GM18526 (cell line): Measurements from ENCODE around the gene GPC1.

Experiments used
- POLR2A ChIP-seq: IDR thresholded peaks from 3 replicates; pipeline ENCODE4 v1.6.1; 2011; ENCODE audit not compliant: insufficient read length; ENCODE audit errors: extremely low read depth

The GPC1 gene

DNA sequence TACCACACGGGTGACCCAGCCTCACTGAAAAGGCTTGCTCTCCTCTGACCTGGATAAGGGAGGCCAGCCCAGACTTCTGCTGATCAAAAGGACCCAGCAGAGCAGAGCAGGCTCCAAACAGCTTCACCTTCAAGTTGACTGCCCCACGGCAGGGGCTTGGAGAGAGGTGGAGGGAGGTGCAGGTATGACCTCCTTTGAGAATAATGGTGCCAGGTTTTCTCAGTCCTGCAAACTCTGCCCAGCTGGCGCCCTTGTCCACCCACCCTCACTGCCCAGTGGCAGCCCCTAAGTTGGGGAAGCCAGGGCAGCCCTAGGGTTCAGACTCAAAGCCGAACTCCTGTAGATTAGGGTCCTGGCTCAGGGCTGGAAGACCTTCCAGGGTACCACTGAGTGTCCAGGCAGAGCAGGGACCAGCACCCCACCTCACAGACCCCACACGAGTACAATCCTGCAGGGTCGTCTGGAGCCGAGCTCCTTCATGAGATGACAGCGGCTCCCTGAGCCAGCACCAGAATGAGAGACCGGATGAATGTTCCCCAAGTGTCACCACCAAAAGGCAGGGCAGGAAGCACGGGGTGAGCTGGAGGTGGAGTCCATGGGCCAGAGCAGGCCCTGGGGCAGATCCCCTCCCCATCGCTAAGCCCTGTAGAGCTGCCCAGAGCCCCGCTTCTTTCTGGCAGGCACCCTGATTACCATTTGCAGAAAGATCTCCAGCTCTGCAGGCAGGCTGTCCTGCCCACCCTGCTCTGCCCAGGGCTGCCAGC lies 3.6 kb upstream of the GPC1 start:
- no peak for TF ChIP-seq POLR2A

- TF ChIP-seq POLR2A: no peak
Observed at GRCh38 chr2:240432430-240432819, 3.0 kb upstream of the GPC1 start.

GRCh38 chr2:240432820-240433801 lies 2.4 kb upstream of the GPC1 start:
- no peak for TF ChIP-seq POLR2A

GRCh38 chr2:240433973-240434727 lies 1.3 kb upstream of the GPC1 start:
- TF ChIP-seq POLR2A: no peak

DNA sequence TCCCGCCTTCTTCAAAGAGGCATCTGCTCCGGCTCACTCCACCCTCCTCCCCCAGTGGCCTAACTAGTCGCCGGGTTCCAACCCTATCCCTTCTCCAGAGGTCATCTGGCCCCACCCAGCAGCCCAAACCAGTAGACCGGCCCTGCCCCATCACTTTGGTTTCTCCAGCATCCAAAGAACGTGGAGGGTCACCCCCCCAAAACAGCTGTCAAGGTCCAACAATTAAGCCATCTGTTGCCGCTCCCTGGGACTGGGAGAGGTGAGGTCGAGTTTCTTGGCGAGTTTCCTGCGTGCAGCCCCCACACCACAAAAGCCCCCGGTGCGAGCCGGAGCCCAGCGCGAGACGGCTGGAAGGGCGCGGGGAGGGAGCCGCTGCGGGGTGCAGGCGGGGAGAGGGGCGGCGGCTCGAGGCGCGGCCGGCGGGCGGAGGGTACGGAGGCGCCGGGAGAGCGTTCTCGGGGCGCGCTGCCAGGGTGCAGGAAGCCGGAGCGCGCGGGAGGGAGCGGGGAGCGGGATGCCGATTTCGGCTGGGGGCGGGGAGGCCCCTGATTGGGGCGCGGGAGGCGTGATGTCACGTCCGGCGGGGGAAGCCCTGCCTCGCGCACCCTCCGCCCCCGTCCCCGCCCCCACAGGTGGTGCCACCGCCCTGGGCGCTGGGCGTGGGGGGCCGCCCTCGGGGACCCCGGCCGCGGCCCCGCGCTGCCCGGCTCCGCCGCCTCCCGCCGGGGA lies 571 bp upstream of the GPC1 start:
- no peak for TF ChIP-seq POLR2A

GRCh38 chr2:240435948-240436682 lies 652 bp downstream of the GPC1 start:
- no peak for TF ChIP-seq POLR2A

DNA sequence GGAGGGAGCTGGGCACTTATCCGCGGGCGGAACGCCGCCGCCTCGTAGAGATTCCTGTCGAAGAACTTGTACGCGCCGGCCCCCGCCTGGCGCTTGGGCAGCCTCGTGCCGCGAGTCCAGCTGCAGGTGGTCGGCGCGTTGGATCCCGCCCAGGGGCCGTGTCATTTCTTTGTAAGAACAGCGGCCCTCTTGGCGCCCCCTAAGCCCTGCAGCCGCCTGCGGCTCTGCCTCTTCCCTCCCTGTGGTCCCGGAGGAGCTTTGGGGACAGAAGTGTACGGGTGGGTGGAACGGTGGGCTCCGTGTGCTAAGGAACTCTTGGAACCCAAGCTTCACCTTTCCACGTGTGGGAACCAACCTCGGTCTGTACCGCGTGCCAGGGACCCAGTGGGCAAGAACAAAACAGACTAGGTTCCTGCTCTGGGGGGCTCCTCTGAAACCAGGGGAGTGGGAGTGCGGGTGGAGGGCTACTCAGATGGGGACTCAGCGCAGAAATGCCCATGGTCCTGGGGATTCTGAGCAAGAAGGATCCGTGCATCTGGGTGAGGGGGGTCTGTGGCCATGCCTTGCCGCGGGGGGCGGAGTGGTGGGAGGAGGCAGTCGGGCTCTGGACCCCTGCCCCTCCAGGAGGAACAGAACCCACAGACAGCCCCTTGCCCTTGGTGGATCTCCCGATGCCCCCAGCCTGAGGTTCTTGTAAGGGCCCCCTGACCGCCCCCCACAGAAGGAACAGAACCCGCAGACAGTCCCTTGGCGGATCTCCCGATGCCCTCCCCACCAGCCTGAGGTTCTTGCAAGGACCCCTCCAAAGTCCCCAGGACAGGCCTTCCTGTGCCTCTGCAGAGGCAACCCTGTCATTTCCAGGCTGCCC lies 1.5 kb downstream of the GPC1 start:
- no peak for TF ChIP-seq POLR2A

DNA sequence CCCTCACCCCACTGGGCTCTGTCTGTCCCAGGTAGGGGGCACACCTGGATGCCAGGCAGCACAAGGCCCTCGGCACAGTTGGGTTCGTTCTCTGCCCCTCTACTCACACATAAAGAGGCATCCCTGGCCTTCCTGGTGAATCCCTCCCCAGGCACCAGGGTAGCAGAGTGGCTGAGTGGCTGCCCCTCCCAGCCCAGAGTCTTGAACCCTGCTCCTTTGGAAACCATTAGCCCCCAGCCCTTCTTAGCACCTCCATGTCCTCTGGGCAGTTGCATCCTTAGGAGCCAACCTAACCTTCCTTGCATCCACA lies 2.0 kb downstream of the GPC1 start:
- TF ChIP-seq POLR2A: no peak

GRCh38 chr2:240437861-240438809 lies 2.7 kb downstream of the GPC1 start:
- no peak for TF ChIP-seq POLR2A

- no peak for TF ChIP-seq POLR2A
Observed at GRCh38 chr2:240438810-240439697, 3.6 kb downstream of the GPC1 start.

DNA sequence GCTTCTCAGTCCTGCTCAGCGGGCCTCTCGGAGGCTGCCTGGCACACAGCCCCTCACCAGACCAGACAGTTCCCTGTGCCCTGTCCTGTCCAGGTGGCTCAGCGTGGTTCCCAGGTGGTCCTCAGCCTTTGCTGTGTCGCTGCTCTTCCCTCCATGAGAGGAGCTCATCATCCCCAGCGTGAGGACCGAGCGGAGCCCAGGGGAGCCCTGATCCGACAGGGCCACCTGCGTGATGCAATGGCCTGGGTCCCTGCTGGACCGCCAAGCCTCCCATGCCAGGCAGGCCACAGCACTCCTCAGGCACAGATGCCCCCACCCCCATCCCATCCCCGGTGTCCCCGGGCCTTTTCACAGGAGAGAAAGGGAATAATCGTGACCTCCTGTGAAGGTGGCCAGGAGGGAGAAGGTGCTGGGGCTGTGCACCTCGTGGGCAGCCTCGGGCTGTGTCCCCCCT lies 4.3 kb downstream of the GPC1 start:
- TF ChIP-seq POLR2A: no peak
